GM21423 (cell line): ENCODE data around the gene P2RY11.

Experiments
- ATAC-seq: cut with Tn5 transposase; IDR thresholded peaks from one replicate; pipeline ENCODE4 v1.9.1; 2021; ENCODE audit warnings: mild to moderate bottlenecking, moderate library complexity; ENCODE audit not compliant: unreplicated experiment

The P2RY11 gene, protein sequence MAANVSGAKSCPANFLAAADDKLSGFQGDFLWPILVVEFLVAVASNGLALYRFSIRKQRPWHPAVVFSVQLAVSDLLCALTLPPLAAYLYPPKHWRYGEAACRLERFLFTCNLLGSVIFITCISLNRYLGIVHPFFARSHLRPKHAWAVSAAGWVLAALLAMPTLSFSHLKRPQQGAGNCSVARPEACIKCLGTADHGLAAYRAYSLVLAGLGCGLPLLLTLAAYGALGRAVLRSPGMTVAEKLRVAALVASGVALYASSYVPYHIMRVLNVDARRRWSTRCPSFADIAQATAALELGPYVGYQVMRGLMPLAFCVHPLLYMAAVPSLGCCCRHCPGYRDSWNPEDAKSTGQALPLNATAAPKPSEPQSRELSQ

DNA sequence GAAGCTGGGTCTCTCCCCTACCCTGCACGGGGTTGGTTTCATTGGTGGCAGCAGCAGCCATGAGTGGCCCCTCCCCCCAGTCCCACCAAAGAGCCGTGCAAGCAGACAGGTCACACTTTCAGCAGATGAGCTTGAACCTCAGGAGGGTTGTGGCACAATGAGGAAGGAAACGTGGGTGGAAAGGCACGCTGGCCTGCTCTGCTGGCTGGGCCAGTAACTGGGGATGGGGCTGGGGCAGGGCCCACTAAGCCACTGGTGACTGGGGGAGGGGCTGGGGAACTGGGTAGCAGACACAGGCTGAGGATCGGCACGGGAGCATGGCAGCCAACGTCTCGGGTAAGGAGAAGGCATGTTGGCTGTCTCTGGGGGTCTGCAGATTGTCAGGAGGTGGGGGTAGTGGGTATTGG, at the start of gene P2RY11:
Gene P2RY11 (plus strand): TSS at position 289 of the 407 bp plus-strand sequence. CDS start 29 bp downstream, at position 318.
- ATAC-seq = no peak

DNA sequence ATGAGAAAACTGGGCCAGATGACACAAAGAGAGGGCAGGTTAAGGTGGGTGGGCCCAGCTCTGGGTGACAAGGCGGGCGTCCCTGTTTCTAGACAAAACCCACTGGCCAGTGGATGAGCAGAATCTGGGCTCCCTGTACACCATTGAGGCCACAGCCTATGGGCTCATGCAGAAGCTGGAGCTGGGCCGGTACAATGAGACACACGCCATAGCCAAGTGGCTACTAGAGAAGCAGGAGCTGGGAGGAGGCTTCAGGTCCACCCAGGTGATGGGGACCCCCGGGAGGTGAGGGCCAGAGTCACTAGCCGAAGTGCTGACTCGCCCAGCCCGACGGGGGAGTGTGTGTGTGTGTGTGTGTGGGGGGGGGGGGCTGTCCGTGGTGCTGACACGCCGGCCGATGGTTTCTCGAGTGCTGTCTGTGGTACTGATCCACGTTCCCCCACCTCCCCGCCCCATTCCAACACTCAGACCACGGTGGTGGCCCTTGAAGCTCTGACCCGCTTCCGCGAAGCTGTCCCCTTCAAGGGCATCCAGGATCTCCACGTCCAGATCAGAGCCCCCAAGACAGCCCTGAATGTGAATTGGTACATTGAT, 49.7 kb upstream of the P2RY11 start:
- ATAC-seq = no peak

DNA sequence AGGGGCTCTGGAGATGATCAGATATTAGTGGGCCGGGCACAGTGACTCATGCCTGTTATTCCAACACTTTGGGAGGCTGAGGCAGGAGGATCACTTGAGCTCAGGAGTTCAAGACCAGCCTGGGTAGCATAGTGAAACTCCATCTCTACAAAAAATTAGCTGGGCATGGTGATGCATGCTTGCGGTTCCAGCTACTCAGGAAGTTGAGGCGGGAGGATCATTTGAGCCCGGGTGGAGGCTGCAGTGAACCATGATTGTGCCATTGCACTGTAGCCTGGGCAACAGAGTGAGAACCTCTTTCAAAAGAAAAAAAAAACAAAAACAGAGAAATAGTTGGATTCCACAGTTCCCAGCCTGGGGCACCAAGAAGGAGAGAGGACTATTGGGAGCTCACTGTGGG, 43.3 kb upstream of the P2RY11 start:
- ATAC-seq = no peak

DNA sequence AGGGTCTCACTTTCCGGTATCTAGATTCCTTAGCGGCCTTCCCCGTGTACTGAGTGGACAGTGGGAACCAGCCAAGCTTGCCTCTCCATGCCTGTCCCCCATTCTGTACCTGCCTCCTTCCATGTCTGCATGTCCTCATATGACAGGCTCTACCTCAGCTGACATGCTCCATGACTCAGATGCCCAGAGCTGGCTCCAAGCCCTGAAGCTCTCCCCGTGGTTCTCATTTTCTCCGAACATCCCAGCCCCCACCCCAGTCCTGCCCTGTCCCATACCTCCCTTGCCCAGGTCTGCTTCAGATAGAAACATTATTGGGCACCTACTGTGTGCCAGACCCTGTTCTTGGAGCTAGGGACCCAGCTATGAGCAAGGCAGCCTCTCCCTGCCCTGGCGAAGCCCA, 42.4 kb upstream of the P2RY11 start:
- ATAC-seq = no peak

DNA sequence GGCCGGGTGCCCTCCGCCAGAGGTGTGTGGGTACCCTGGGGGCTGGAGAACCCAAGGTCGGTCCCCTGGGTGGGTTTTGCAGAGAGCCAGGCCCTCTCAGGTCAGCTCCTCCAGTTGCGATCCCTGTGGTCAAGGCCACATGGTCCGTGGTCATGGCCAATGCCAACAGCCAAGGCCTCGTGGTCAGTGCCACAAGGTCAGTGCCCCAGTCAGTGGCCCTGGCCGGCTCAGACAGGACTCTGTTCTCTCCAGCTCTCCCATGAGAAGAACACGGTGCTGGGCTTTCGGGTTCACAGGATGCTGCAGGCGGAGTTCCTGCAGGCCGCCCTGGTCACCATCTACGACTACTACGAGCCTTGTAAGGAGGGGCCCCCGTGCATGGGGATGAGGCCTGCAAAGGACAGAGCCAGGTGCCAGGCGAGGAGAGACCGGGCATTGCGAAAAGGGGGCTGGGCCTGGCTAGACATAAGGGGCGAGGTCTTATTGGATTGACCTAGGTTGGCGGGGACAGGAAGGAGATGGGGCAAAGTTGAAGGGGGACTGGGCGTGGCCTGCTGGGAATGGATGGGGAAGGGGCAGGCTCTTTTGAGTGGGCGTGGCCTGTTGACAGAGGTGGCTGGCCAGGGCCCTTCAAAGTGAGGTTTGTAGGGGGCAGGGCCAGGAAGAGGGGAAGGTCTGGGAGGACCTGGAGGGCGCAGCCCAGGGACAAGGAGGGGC, 40.6 kb upstream of the P2RY11 start:
- no peak for ATAC-seq

DNA sequence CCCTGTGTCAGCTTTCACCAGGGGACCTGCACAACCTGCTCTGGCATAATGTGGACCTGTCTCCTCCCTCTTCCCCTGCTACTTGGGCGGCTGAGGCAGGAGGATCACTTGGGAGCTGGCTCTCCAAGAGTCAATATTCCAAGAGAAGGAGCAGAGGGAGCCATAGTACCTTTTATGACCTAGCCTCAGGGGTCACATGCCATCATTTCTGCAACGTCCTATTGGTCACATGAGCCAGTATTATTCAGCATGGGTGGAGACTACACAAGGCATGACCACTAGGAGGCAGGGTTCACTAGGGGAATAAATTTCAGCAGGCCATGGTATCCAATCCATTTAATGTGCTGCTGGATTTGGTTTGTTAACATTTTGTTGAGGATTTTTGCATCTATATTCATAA, 37.3 kb upstream of the P2RY11 start:
- ATAC-seq = no peak

DNA sequence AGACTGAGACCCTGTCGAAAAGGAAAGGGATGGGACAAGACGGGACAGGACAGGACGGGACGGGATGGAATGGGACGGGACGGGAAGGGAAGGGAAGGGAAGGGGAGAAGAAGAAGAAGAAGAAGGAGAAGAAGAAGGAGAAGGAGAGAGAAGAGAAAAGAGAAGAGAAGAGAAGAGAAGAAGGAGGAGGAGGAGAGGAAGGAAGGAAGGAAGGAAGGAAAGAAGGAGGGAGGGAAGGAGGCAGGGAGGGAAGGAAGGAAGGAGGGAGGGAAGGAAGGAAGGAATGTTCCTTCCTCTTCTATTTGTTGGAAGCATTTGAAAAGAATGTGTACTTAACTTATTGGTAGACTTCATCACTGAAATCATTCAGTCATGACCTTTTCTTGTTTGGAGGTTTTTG, 35.0 kb upstream of the P2RY11 start:
- no peak for ATAC-seq

DNA sequence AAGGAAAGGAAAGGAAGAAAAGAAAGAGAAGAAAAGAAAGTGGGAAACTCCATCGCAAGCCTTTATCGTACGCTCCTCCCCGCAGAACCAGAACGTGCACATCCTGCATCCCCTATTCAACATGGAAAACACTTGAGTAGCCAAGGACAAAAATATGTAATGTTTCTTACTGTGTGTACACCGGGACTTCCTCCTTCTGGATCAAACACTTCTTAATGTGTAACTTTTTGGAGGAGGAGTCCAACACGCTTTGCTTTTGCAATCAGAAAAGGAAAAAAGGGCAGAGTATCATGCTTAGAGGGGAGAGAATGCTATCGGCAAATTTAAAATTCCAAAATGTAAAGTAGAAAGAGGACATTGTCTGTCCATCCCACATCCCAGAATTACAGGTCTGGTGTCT, 33.2 kb upstream of the P2RY11 start:
- ATAC-seq = no peak

DNA sequence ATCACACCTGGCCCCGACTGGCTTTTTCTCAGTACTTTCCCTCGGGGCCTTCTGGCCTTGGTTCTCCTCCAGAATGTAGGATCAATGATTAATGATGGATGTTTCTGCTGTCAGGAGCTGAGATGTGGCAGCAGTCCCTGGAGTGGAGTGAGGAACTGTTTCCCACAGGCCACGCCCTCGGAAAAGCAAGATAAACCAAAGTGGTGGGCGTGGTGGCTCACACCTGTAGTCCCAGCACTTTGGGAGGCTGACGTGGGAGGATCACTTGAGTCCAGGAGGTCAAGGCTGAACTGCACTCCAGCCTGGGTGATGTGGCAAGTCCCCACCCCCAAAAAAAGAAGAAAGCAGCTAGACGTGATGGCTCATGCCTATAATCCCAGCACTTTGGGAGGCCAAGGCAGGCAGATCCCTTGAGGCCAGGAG, 32.5 kb upstream of the P2RY11 start:
- no peak for ATAC-seq

DNA sequence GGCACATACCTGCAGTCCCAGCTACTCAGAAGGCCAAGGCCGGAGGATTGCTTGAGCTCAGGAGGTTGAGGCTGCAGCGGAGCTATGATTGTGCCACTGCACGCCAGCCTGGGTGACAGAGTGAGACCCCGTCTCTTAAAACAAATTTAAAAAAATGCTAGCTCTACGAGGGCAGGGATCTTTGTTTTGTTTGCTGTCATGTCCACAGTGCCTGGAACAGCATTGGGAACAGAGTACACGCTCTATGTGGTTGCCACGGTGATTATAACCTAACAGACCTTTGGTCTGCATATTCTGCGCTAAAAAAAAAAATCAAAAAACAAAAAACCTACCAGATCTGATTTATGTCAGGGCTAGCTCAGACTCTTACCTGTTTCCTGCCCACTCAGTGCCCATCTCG, 27.6 kb upstream of the P2RY11 start:
- no peak for ATAC-seq

DNA sequence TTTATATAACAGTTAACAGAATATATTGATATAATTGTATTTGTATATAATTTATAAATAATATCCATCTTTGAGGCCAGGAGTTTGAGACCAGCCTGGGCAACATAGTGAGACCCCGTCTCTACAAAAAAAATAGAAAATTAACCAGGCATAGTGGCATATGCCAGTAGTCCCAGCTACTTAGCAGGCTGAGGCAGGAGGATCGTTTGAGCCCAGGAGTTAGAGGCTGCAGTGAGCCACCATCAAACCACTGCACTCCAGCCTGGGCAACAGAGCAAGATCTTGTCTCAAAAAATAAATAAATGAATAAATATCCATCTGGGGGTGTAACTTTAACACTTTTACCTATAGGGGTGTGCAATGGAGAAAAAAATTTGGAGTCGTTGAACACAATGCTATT, 26.7 kb upstream of the P2RY11 start:
- no peak for ATAC-seq

DNA sequence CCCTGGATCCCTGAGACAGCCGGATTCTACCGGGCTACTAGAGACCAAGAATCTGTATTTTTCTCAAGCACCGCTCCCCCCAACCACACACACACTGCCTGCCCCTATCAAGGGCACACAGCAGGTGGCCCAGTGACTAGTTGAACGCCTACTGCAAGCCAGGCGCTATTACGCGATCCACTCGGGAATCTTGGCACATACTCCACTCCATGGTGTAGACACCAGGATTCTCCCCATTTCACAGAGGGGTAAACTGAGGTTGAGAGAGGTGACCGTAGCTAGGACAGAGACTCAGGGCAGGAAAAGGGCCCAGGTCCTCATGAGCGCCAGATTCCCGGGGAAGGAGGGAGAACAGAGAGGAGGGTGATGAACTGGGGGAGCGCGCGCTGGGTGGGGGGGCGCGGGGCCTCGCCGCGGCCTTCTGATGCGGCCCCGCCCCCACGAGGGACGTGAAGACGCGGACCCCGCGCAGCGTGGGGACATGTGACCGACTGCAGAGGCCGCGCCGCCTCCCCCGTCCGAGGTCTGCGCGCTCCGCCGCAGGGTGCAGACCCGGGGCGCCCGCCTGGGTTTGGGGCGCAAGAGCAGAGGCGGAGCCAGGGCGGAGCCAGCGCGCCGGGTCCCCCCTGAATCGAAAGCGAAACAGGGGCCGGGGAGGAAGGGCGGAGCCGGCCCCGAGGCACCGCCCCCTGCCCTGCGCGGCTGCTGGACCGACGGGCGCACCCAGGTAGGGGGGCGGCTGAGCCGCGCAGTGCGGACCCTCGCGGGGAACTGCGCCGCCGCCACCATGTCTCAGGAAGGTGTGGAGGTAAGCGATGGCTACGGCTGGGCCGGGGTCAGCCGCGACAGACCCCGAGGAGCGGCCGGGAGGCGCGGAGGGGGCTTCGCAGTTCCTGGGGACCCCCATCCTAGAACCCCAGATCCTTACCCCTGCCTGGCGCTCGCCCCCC, 25.6 kb upstream of the P2RY11 start, which contains the start of gene SHFL:
Gene SHFL (plus strand): TSS at position 677 of the 950 bp plus-strand sequence. CDS start 111 bp downstream, at position 788.
- peak; percentile 85 for ATAC-seq

DNA sequence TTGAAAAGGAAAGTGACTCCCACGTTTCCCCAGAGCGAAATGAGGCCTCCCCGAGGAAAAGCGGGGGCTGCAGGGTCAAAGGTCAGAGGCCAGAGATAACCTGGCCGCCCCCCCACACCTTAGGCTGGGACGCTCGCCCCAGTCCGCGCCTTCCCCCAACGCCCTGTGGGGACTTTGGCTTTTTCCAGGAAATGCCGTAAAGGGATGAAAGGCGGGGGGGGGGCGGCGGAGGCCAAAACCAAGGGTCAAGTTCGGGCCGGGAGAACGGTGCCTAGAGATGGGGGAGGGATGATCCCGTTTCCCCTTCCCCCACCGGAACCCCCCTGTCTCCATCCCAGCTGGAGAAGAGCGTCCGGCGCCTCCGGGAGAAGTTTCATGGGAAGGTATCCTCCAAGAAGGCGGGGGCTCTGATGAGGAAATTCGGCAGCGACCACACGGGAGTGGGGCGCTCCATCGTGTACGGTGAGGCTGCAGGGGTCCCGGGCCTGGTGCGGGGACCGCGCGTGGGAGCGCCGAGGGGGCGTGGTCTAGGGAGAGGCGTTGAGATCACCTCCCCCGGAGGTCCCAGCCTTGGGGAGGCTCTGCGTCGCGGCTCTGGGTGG, 24.8 kb upstream of the P2RY11 start:
- ATAC-seq = no peak

DNA sequence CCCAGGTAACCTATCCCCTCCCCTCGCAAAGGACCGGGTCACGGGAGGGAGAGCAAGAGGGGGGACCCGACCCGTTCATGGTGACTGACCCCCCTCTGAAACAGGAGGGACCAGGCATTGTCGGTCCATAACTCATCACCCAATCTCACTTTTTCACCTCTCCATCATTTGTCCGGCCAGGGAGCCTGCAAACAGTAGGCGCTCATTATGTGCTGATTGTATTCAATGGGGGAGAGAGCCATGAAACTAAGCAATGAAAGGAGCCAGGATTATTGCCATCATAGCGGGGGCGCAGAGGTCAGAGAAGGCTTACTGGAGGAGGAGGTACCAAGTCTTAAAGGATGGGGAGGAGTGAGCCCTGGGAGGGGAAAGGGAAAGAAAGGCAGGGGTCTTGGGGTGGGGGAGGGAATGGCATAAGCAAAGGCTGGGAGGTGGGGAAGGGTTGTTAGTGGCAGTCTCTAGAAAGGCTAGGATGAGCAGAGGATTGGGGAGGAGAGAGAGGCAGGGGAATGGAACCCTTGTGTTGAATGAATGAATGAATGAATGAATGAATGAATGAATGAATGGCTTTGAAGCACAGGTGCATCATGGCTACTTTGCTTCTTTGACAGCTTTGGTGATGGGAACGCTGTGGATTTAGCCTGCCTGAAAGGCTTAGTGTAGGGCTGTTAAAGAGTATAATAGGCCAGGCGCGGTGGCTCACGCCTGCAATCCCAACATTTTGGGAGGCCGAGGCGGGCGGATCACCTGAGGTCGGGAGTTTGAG, 24.0 kb upstream of the P2RY11 start:
- ATAC-seq = no peak

DNA sequence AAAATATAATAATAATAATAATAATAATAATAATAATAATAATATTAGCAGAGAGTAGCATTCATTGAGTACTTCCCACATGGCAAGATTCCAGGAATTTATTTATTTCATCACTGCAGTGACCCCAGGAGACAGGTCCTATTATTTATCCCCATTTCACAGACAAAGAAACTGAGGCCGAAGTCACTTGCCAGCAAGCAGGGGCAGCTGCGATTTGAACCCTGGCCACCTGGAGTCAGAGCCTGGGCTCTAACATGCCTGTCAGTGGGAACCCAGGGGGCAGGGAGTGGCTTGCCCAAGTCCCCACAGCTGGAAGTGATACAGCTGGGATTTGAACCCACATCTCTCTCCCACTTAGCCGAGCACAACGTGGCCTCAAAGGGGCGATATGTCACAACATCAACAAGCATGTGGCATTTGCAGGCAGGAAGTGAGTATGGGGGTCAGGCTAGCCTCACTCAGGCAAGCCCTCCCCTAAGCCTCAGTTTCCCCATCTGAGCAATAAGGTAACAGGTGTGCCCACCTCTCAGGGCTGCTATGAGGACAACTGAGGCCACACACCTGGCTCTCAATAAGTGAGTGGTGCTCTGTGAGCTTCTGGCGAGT, 22.4 kb upstream of the P2RY11 start:
- no peak for ATAC-seq

DNA sequence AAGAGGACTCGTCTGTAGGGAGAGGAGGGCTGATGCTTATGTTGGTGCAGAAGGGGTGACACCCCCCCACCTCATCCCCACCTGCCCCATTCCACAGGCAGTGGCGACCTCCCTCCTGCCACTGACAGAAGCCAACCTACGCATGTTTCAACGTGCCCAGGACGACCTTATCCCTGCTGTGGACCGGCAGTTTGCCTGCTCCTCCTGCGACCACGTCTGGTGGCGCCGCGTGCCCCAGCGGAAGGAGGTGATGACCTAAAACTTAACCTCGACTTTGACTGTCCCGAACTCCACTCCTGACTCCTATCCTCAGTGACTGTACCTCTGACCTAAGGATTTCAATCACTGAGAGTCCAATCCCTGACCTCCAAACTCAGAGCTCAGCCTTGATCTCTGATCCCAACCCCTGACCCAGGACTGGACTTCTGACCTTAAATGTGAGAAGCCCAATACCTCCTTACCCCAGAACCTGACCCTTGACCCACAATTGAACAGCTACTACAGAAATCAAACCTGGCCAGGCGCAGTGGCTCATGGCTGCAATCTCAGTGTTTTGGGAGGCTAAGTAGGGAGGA, 21.6 kb upstream of the P2RY11 start:
- ATAC-seq = no peak

DNA sequence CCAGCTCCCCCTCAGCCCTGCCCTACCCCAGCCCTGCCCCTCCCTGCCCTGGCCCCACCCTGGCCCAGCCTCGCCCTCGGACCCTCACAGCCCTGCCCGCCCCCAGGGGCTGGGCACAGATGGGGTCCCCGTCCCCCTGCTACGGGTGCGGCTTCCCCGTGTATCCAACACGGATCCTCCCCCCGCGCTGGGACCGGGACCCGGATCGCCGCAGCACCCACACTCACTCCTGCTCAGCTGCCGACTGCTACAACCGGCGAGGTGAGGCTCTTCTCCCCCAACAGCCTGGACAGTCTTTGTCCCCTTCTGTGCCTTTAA, 20.2 kb upstream of the P2RY11 start:
- ATAC-seq = no peak

DNA sequence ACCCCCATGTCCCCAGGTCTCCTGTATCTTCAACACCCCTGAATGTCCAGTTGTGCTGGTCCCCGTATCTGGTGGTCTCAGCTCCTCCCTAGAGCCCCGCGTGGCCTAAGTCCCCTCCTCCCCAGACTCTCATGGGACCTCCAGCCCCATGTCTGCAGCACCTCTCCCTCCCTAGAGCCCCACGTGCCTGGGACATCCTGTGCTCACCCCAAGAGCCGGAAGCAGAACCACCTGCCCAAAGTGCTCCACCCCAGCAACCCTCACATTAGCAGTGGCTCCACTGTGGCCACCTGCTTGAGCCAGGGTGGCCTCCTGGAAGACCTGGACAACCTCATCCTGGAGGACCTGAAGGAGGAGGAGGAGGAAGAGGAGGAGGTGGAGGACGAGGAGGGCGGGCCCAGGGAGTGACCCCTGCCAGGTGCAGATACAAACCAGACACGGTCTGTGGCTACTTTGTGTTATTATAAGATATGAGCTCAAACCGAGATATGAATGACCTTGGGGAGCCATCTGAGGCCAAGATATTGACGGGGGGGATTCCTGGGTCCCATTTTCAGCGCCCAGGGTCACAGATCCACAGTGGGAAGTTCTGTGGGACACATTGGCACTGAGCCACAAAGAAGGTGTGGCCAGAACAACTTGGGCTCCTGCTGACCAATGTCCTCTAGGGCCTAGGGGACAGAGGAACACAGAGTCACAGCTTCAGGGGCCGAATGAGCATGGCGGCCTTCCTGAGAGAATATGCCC, 19.4 kb upstream of the P2RY11 start:
- ATAC-seq = no peak
